PC-3 (cell line): ENCODE results near the gene SHOC1.

Experiments
- CTCF ChIP-seq: fragments of 300-600 bp; sonication (generic); conservative IDR thresholded peaks from 2 replicates; pipeline ENCODE4 v1.5.1; 2017; ENCODE audit warnings: antibody characterized with exemption, low read depth, mild to moderate bottlenecking, low read length
- EZH2 ChIP-seq: fragments of 300-600 bp; sonication (generic); IDR thresholded peaks from one replicate; pipeline ENCODE4 v1.6.1; 2017; ENCODE audit warnings: antibody characterized with exemption, mild to moderate bottlenecking, low read length; ENCODE audit not compliant: unreplicated experiment

GRCh38 chr9:111799915-111800526, 5.3 kb upstream of the SHOC1 start:
- TF ChIP-seq CTCF (no peak), EZH2 (no peak)
